GM19035 (cell line): ENCODE measurements around the gene KRTAP5-1.
A peak's percentile ranks its signal among the peaks of the same experiment; 100 is the strongest.
"Not testable (repeated sequence)": the region's sequence is repeated elsewhere in the genome, so short reads cannot be mapped to it uniquely, and the experiment has no call there.

Experiments used
- ATAC-seq: cut with Tn5 transposase; IDR thresholded peaks from one replicate; pipeline ENCODE4 v1.9.1; 2021; ENCODE audit not compliant: unreplicated experiment

KRTAP5-1 gene

DNA sequence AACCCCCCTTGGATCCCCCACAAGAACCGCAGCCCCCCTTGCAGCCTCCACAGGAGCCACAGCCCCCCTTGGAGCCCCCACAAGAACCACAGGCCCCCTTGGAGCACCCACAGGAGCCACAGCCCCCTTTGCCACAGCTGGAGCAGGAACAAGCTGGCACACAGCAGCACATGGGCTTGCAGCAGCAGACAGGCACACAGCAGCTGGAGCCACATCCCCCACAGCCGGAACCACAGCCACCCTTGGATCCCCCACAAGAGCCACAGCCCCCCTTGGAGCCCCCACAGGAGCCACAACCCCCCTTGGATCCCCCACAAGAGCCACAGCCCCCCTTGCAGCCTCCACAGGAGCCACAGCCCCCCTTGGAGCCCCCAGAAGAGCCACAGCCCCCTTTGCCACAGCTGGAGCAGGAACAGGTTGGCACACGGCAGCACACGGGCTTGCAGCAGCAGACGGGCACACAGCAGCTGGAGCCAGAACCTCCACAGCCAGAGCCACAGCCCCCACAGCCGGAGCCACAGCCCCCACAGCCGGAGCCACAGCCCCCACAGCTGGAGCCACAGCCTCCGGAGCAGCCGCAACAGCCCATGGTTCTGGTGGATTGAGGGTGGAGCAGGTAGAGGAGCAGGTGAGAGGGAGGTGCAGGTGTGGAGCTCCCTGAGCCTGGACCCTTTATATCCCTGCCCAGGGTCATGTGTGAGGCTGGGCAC lies at the start of gene KRTAP5-1:
TSS of gene KRTAP5-1 (minus strand) at position 623 of the 710 bp plus-strand sequence. CDS start at position 589, 34 bp downstream.
- ATAC-seq, result not testable (repeated sequence)

- ATAC-seq, result no peak
Measured at GRCh38 chr11:1633864-1634263, 48.8 kb upstream of the KRTAP5-1 start.

DNA sequence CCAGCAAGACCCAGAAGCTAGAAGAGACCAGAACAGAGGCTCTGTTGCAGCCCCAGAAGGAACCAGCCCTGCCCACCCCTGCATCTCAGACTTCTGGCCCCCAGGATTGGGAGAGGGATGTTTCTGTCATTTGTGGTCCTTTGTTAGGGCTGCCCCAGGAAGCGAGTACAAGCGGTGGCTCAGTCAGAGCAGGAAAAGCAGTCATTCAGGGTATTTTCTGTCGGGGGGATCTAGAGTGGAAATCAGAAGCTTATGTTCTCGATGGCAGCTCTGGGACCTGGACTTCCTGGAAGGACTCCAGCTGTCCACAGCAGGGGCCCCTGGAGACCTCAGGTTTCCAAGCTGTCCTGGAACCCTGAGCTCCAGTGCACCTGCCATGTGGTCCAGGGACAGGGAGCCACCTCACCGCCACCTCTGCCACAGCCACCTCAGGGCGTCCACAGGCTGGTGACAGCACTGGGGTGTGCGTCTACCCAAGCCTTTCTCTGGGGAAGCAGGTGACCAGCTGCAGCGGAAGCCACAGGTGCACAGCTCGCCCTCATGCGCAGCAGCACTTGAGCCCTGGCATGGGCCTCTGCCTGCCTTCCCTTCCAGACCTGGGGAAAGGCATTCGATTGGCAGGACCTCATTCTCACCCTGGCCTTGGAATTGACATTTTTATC lies 47.1 kb upstream of the KRTAP5-1 start:
- no peak for ATAC-seq

DNA sequence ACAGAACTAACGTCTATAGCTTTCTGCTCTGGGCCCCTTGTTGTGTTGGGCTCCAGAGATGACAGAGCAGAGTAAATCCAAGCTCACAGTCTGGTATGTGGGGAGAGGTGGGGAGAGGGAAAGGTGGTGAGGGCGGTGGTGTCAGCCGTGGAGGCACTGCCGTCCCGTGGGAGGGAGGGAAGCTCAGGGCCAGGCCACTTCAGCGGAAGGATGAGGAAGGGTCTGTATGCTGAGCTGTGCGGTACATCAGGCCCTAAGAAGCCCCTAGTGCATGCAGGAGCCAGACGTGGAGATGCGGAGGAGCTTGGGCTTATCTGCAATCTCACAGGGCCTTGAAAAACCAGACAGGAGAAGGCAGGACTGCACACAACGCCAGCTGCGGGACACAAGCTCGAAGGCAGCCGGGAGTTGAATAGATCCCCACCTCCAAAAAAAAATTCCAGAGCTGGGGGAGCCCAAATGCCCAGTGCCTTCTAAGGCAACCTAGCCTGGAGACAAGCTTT lies 46.0 kb upstream of the KRTAP5-1 start:
- ATAC-seq, result no peak

- no peak for ATAC-seq
Measured at GRCh38 chr11:1630271-1630670, 45.2 kb upstream of the KRTAP5-1 start.

DNA sequence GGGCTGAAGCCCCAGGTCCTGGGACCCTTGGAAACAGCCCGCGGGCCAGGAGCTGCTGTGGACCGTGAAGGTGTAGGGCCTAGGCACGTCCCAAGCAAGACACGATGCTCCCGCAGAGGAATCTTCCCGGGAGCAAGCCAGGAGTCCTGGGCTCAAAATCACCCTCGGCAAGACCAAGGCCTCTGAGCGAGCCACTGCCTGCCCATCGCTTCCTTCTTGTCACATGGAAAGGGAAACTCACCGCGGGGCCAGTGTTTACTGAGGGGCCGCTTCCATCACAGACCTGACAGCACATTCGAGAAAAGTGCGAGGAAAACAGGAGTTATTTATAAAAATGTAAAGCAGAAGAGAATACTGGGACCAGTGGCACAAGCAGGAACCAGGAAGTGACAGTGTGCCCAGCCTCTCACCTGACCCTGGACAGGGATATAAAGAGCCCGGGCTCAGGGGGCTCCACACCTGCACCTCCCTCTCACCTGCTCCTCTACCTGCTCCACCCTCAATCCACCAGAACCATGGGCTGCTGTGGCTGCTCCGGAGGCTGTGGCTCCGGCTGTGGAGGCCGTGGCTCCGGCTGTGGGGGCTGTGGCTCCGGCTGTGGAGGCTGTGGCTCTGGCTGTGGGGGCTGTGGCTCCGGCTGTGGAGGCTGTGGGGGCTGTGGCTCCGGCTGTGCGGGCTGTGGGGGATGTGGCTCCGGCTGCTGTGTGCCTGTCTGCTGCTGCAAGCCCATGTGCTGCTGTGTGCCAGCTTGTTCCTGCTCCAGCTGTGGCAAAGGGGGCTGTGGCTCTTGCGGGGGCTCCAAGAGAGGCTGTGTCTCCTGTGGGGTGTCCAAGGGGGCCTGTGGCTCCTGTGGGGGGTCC lies 44.5 kb upstream of the KRTAP5-1 start, which contains the start of gene KRTAP5-5:
TSS of gene KRTAP5-5 (plus strand) at position 450 of the 860 bp plus-strand sequence. CDS start at position 516, 66 bp downstream.
- ATAC-seq, result no peak

DNA sequence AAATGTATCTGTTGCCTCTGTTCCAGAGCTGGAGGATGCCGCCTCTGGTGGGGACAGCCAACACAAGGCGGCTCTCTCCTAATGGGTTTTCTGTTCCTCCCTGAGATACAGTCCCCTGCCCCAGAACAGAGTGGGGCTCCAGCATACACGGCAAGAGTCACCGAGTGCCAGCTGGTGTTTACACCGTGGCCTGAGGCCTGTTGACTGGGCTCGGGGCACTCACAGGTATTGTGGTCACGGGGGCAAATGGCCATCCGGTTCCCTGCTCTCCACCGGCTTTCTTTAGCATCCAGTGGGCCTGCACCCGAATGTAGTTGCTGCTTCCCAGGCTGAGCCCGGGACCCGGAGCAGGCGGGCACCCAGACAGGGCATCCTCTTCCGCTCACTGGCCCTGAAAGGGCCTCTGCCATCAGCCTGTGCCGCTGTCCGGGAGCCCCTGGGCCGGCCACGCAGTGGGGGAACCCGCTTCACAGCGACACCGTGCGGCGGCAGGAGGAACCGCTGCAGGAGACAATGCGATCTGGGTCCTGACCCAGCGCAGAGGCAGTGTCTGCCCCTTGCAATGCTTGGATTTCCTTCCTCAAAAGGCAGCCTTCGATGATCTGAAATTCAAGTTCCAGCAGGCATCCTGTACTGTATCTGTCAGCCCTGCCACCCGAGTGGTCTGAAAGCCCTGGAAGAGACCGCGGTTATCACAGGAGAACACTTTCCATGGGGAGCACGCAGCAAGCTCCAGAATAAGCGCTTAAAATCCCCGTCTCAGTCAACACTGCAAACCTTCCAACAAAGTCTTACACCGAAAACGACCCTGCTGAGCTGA lies 43.6 kb upstream of the KRTAP5-1 start:
- ATAC-seq, result no peak

GRCh38 chr11:1625541-1625940 lies 40.5 kb upstream of the KRTAP5-1 start:
- ATAC-seq, result no peak

- no peak for ATAC-seq
Measured at GRCh38 chr11:1624621-1625020, 39.5 kb upstream of the KRTAP5-1 start.

- ATAC-seq, result no peak
Measured at GRCh38 chr11:1623716-1624115, 38.6 kb upstream of the KRTAP5-1 start.

DNA sequence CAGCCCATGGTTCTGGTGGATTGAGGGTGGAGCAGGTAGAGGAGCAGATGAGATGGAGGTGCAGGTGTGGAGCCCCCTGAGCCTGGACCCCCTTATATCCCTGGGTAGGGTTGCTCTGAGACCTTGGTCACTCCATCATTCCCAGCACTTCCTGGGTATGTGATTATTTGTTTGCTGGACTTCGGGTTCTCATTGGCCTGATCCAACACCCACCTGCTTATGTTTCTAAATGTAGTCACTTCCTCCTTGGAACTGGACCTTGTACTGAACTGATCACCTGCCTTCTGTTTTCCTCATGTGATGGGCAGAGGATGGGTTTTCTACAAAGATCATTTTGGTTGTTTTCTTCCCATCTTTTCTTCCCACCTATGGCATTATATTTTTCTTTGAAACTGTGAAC lies 37.0 kb upstream of the KRTAP5-1 start, which contains the start of gene KRTAP5-4:
TSS of gene KRTAP5-4 (minus strand) at position 53 of the 400 bp plus-strand sequence. CDS start at position 8, 45 bp downstream.
- ATAC-seq, result no peak

DNA sequence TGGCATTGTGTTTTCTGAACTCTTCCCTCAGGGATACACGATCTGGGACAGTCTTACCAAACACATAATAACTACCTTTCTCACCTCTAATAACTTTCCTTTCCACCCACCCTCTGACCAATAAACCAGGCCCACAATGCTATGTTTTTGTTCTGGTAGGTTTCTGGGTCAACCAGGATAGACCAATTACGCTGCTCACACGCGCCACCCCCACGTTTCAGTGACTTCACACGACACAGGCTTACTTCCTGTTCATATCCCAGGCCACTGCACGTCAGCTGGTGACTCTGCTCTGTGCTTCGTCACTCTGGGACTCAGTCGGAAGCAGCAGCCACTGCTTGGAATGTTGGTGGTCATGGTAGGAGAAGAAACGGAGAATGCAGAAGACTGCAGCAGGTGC lies 34.4 kb upstream of the KRTAP5-1 start:
- no peak for ATAC-seq

- no peak for ATAC-seq
Measured at GRCh38 chr11:1618231-1618630, 33.1 kb upstream of the KRTAP5-1 start.

DNA sequence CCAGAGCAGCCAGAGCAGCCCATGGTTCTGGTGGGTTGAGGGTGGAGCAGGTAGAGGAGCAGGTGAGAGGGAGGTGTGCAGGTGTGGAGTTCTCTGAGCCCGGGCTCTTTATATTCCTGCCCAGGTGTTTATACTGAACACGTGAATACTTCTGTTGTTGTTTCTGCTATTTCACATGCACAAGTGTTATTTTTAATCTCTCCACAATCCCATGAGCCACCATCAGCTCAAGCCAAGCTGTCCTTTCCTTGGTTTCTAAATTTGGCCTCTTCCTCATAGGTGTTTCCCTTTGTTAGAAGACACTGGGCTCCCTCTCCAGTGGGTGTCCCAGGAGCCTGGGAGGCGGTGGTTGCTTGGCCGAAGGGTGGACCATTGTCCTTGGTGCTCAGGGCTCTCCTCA lies 23.3 kb upstream of the KRTAP5-1 start, which contains the start of gene KRTAP5-3:
TSS of gene KRTAP5-3 (minus strand) at position 101 of the 400 bp plus-strand sequence. CDS start at position 23, 78 bp downstream.
- no peak for ATAC-seq

GRCh38 chr11:1607901-1608300 lies 22.8 kb upstream of the KRTAP5-1 start:
- not testable (repeated sequence) for ATAC-seq

- ATAC-seq, result not testable (repeated sequence)
Measured at GRCh38 chr11:1607156-1607845, 22.2 kb upstream of the KRTAP5-1 start.

DNA sequence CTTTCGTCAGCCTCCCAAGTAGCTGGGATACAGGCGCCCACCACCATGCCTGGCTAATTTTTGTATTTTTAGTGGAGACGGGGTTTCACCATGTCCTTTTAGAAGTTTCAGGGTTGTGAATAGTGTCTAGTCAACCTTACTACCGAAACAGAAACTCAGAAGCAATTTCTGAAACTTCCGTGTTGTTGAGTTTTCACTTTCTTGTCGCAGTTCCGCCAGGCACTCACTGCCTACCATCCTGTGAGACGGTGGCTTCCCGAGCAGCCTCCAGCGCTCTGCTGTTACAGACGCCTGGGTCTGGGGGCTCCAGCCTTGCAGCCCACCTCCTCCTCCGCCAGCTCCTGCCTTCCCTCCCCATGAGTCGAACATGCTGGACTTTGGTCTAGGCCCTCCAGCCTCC lies 20.8 kb upstream of the KRTAP5-1 start:
- ATAC-seq, result peak; percentile 75

- no peak for ATAC-seq
Measured at GRCh38 chr11:1604711-1605110, 19.6 kb upstream of the KRTAP5-1 start.

GRCh38 chr11:1604181-1604580 lies 19.1 kb upstream of the KRTAP5-1 start:
- ATAC-seq, result no peak
